KG1 (cell line): ENCODE results near the gene ACOT7.

ENCODE experiments used
- DNase-seq: peaks from one replicate; lab custom pipeline; 2025; lab: John Stamatoyannopoulos, UW

Gene ACOT7

DNA sequence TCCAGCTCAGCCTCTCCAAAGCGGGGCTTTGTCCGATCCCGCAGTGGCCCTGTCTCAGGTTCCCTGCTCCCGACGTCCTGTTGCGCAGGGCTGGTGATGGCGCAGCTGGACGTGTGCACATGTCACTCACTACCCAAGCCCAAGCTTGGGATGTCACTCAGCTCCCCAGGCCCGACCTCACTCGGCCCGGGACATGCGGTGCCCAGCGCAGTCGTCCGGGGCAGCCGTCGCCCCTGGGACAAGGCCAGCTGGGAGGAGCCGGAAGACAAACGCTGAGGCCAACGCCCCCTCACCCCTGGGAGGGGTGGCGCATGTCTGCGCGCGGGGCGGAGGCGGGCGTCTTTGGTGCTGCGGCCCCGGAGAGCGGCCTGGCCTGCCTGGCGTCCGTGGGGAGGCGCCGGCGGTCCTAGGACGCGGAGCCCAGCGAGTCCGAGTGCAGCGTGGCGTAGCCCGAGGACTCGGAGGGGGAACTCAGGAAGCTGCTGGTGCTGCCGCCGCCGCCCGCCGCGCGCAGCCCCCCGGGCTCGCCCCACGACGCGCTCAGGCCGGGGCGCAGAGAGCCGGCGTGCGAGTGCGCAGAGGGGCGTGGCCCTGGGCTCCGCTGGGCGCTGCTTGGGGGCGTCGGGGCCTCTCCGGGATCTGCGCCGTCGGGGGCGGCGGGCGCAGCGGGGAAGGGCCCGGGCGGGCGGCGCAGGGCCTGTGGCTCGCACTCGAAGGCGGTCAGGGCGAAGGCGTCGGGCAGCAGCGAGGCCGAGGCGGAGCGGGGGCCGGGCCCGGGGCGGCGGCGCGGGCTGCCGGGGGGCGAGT lies 144.4 kb downstream of the ACOT7 start:
- no peak for DNase-seq

DNA sequence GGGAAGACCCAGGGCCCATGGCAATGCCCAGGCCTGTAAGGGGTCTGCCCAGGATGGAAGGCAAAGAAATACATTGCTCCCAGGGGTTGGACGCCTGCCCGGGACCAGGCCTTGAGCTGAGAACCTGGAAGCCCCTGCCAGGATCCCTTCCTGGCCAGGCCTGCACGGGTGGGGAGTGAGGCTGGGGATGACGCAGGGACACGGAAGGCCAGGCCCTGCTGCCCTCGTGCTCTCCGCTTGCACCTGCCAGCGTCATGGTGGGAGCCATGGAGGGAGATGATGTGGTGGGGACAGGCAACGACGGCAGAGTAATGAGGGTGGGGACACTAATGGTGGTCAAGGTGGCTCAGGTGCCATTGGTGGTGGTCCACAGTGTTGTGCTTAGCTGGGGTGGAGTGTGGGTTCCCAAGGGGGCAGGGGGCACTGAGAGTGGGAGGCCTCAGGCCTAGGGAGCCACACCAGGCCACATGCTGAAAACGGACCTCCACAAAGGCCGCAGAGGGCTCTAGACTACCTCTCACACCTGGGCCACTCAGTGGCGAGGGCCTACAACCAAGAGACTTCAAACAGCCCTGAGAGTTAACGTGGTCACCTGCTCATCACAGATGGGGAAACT lies 145.3 kb downstream of the ACOT7 start:
- no peak for DNase-seq

DNA sequence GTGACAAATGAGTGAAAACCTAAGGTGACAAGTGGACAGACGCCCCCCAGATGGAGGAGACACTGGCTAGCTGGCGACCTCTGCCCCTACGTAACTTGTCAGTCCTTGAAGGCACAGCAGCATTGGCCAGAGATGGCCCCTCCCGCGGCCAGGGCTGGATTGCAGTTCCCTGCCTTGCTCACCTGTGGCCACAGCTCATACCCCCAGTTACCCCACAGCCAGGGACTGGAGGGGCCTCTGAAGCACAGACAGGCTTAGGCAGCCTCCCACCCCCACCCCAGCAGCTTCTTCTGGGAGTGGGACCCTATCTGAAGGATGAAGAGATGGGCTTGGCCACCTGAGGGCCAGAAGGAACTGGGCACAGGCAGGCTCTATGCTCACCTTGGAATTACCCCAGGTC lies 145.9 kb downstream of the ACOT7 start:
- DNase-seq: no peak

DNA sequence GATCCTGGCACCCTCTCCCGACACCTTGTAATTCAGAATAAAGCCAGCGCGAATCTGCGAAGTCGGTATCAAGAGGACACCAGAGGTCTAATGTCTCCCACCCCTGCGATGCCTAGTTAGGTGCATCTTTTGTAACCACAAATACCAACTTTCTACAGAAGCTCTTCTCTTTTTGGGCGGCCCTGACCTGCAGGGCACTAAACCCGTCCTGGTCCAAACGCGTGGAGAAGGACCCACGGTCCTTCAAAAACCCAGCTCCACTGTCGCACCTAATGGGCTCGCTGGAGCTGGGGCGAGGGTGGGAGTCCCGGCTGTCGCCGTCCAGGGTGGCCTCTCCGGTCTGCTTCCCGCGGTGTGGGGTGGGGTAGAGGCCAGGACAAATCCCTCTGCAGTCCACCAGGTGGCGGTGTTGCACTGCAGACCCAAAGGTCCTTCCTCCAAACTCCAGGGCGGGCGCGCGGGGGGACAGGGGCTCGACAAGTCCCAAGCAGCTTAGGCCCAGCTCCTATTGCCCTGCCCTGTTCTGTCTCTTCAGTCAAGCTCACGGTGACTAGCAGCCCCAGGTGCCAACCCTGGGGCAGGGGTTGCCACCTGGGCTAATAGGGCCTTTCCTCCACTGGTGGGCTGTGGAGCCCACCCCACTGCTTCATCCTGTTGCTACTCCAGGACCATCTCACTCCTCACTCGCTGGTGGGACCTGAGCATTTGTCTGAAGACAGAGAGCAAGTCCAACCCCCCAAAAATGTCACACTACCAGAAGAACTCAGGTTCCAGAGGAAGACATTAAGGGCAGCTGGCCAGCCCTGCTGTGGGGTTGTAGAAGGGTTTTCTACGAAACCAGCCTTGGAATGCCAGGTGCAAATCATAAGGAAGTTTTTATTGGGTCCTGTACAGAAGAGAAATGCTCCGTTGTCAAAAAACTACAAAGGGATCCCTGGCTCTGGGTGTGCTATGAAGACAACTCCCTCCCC lies 146.8 kb downstream of the ACOT7 start:
- peak; percentile 32 for DNase-seq

DNA sequence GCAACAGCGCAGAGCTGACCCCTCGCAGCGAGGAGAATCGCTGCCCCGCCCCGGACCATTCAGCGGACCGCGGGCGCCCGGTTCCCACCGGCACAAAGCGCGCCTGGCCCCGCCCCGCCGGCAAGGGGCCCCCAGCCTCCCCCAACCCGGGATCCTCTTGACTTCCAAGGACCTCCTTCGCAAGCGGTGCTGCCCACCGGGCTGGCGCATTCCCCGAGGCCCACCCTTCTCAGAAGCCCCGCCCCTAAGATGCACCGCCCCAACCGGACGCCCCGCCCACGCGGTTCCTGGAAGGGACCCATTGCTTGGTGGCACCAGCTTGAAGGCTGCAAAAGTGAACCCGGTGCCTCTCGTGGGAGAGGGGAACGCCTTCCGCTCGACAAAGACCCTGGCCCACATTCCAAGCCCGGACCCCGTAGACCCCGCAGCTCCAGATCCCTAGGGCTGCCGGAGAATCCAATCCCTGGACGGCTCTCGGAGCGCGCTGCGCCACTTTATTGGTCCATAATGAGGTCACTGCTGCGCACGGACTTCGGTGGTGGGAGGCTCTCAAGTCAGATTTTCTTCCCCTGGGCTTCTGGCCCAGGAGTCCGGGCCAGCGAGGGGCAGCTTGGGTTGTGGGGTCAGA lies 147.6 kb downstream of the ACOT7 start:
- no peak for DNase-seq

DNA sequence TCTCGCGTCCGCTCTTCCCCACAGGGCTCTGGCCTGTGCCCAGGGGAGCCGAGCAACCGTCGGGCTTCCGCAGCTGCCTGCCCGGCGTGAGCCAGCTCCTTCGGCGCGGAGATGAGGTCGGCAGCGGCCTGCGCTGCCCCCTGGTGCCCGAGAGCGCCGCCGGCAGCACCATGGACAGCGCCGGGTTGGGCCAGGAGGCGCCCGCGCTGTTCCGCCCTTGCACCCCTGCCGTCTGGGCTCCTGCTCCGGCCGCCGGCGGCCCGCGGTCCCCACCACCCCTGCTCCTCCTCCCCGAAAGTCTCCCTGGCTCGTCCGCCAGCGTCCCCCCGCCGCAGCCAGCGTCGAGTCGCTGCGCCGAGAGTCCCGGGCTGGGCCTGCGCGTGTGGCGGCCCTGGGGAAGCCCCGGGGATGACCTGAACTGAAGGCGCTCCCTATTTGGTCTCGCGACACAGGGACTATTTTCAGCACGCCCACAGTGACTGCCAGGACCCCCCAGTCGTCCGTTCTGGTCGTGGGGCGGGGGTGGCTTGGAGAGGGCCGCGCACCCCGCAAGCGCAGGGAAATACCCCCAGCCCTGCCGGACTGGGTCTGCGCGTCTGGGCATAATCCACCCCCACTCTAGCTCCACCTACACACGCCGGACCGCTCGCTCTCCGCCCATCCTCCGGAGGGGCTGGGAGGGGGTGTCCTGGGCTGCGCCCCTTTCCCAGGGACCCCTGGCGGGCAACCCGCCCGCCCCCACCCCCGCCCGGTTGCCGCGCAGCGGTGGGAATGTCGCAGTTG lies 148.3 kb downstream of the ACOT7 start:
- peak; percentile 35 for DNase-seq

DNA sequence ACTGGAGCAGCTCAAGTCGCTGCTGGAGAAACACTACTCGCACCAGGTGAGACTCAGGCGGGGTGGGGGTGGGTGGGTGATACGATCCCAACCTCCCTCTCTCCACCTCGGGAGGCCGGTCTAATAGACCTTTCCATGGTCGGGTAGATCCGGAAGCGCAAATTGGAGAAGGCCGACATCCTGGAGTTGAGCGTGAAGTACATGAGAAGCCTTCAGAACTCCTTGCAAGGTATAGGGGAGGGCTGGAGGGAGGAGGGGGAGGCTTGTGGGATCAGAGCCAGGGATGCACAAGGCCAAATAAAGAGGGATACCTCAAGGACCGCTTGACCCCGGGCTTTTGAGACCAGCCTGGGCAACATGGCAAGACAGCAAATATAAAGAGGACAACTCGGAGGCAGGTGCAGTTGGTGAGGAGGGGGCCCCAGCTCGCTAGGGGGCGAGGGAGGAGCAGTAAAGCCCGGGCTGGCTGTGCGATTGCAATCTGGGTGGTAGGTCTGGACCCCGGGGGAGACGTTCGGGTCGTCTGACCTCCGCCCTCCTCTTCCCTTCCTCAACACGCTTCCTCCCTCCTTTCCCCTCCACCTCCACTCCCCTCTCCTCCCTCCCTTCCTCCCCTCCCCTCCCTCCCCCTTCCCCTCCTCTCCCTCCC lies 149.0 kb downstream of the ACOT7 start:
- DNase-seq: no peak

DNA sequence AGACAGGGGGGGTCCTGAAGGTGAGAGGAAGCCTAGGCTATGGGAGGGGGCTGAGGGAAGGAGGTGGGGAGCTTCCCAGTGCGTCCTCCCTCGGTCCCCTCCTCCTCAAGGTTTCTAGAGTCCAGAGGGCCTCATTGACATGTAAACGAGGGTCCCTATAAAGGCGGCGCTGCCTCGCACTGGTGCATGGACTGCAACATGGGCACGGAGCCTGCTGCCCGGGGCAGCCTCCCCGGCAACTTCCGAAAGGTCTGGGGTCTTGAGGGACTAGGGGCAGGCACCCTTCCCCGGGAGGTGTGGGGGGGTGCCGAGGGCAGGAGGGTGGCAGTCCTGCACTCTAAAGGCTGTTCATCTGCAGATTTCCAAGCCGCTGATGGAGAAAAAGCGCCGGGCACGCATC lies 149.6 kb downstream of the ACOT7 start, which contains the start of gene HES3:
HES3 (plus strand) TSS at position 187 of the 400 bp plus-strand sequence; CDS start at position 374, 187 bp downstream.
- no peak for DNase-seq

DNA sequence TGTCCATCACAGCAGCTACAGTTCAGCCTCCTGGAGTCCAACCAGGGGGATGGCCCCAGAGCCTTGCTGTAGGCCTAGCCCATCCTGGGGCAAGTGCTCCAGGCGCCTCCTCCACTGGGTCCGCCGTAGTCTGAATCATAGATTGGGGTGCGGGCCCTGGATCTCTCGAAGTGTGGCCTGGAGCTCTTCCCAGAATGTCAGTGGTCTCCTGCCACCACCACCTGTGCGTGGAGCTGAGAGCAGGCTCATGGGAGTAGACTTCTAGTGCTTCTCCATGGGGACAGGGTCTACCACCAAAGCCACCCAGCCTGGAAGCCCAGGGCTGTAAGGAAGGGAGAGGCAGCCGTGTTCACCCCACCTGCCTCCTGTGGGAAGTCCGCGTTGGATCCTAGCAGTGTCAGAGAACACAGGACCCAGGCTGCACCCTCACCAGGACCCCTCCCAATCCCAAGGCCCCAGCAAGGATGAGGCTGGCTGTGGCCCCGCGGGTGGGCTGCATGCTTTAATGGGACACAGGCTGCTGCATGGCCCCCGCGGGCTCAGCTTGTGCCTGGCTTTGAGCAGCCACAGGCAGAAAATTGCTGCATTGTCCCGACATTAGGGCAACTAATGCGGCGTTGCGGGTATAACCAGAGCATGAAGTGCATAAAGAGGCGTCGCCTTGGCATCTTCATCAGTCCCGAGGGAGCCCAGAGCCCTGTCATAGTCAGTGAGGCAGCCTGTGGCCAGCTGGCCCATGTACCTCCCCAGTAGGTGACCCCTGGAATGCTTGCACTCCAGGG lies 150.3 kb downstream of the ACOT7 start:
- no peak for DNase-seq

DNA sequence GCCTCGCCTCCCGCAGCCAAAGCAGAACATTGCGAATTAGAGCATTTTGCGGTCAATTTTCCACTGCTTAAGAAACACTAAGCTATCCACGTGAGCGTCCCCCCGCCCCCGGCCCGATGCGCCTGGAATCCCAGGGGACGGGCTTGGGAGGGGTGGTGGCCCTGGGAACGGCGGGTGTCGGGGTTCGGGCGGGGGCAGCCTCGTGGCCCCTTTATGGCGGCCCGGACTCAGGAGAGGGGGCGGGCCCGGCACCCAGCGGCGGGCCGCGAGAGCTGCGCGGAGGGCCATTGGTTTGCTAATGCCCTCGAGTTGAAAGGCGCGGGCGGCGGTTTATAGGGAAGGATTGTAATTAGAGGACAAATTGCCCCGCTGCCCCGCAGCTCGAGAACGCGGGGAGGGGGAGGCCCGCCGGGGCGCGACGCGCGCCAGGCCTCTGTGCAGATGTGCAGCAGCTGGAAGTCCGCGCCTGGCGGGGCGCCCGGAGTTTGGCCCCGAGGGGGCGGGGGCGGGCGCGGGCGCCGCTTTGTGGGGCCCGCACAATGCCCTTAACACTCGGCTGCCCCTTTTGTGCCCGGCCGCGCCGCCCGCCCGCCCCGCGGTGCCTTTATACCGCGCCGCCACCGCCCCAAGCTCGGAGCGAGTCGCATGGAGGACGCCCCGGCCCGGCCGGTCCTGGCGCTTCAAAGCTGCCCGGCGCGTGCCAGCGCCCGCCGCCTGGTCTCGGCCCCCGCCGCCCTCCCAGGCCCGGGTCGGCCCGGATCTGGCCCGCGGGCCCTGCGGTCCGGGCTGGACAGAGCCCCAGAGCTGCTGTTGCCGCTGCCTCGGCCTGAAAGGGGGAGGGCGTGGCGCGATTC lies 151.5 kb downstream of the ACOT7 start:
- no peak for DNase-seq

DNA sequence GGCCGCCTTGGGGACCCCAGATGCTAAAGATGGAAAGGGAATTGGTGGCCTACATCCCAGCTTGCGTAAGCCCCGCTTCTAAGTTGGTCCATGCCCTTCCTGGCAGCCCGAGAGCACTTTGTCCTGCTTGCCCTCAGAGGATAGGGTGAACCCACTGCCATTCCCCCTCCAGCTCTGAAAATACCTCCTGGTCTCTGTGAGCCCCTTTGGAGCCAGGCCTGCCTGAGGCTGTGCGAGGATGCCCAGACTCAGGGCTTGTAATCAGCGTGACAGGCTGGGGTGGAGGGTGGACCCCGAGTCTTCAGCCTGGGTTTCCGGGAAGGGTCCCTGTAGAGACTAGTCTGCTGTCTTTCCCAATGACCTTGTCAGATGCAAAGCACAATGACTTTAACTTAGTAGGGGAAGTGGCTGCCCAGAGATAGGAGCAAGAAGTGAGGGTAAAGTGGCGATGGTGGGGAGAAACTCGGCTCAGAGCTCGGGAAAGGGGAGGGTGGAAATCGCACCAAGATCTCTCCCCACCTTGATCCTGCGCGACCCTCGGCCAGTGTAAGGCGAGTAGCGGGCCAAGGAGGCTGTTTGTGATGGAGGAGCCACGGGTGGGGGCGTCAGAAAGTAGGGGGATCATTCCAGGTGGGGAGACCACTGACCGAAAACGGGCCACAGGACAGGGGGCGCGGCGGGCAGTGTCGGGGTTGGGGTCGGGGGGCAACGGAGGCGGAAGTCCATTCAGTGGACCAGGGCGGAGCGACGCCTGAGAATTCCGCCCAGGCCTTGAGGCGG lies 152.3 kb downstream of the ACOT7 start:
- DNase-seq: no peak

DNA sequence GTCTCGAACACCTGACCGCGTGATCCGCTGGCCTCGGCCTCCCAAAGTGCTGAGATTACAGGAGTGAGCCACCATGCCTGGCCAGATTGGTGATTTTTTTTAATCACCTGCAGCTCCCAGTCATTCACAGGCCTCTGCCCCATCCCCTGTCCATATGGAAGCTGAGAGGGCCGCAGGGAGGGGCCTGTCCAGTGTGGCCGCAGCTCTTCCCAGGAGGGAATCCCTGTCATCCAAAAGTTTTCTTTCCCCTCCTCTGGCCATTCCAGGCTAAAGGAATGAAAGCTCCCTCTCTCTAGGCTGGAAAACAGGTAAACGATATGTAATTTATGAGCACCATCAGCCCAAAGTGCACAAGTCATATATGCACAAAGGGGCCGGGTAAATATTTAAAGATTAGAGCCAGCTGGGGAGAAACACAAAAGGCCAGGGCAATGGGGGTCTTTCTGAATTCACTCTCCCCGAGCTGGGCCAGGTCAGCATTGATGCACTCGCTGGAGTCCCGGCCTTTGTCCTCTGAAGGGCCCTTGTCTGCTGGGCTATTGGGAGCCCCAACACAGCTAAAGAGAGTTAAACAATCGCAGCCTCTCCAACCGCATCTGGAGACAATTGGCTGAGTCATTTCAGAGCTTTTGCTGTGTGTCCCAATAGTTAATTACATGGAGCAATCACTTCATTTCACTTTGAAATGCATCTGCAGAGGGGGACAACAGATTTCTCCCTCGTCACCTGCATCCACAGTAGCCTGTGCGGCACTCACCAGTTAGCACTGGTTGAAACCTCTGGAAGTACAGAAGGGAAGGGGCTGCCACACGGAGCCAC lies 153.4 kb downstream of the ACOT7 start:
- no peak for DNase-seq

DNA sequence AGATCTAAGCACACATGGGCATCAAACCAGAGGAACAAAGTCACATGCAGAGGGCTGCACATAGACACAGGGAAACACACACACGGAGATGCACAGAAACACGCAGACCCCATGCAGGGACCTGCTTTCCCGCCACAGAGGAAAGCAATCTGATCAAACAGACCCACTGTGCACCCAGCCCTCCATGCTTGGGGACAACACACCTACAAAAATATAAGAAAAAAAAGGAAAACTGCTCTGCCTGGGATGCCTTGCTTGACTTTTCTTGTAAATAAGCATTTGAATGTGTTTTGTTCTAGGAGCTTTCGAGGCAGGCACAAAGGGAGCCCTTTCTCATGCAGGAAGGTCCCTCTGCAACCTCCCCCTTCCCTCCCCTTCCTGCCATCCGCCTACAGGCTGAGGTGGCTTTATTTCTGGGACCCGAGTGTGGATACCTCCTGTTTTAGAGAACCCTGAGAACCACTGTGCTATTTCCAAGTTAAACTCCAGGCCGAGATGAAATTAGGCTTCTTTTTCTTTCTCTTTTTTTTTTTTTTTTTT lies 154.3 kb downstream of the ACOT7 start:
- DNase-seq: no peak

DNA sequence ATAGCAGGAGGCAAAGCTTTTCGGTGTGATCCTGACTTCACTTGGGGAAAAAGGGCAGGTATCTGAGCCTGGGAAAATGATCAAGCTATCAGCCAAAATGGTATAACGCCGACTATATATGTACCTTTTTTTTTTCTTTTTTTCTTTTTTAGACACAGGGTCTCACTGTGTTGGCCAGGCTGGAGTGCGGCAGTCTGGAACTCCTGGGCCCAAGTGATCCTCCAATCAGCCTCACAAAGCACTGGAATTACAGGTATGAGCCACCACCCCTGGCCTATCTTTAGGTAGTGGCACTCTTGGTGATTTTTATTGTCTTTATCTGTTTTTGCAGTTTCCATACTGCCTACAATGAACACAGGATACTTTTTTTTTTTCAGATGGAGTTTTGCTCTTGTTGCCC lies 156.5 kb downstream of the ACOT7 start:
- DNase-seq: no peak

DNA sequence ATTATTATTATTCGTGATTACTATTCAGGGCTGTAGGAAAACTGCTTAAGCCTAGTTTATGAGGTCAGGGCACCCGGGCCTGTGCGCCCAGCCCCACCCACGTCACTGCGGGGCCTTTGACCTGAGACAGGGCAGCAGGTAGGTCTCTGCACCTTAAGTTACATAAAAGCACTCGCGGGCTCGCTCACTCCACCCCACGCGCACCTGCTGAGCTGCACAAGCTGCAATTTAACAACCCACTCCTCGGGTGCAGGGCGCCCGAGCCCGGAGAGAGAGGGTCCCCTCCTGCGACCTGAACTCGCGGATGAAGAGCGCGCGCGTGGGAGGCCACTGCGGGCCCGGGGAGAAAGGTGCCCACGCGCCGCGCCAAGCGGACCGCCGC lies 158.3 kb downstream of the ACOT7 start:
- DNase-seq: no peak

DNA sequence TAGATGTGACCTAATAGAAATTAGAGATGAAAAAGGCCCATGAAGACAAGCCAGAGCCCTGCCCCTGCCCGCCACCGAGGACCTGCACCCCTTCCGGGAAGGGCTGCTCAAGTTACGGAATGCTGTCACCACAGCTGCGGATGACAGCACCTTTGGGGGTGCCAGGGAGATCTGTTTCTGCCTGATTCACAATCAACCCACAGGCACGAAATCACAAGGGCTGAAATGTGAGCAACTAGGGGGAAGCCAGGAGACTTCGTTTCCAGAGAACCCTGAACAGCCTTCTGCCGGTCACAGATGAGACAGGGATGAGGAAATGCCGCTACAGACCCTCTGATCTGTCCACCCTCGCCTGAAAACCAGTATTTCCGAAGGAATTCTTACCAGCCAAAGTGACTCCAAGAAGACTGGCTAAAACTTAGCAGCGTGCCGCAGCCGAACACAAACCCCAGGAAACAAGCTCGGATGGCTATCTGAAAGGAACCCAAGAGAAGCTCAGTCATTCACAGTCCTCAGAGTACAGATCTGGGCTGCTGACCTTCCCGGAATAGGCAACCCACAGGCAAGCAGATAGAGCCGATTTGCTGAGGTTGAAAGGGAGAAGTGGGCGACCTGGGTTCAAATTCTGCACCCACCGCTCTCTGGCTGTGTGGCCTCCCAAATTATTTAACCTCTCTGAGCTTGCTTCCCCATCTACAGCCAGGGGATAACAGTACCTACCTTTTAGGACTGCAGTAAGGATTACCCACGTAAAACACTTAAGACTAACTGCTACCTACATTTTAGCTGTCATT lies 158.9 kb downstream of the ACOT7 start:
- DNase-seq: no peak
